ENCODE data around the gene KLF13.
"Not testable (repeated sequence)": the region's sequence is repeated elsewhere in the genome, so short reads cannot be mapped to it uniquely, and the experiment has no call there.

Gene KLF13

DNA sequence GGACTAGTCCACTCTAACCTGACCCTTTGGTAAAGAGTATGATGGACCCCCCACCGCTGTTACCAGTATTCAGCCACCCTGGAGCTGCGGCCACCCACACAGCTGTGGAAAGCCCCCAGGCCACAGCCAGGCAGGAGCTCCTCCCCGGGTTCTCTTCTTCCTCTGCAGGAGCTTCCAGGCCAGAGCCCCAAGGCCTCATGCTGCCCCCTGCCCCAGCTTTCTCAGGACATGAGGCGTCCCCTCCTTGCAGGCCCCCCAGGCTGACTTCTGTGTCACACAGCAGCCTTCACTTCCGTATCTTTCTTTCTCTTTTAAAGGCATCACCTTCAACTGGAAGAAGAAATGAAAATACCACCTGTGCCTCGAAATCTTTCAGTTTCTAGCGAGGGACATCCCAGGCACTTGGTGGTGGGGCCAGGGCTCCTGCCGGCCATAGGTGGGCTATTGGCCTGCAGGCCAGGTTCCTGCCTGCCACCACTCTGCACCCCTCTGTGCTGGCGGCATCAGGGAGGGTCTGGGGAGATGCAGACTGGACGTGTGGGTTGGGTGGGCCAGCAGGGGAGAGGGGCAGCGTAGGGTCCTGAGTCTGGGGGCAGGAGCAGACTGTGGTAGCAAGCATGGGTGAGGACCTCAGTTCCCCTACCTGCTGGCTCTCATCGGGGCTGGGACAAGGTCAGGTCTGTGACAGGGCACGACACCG is 19.9 kb downstream of the KLF13 start:
- DNase-seq (ENCODE audit: low spot score) = no peak

DNA sequence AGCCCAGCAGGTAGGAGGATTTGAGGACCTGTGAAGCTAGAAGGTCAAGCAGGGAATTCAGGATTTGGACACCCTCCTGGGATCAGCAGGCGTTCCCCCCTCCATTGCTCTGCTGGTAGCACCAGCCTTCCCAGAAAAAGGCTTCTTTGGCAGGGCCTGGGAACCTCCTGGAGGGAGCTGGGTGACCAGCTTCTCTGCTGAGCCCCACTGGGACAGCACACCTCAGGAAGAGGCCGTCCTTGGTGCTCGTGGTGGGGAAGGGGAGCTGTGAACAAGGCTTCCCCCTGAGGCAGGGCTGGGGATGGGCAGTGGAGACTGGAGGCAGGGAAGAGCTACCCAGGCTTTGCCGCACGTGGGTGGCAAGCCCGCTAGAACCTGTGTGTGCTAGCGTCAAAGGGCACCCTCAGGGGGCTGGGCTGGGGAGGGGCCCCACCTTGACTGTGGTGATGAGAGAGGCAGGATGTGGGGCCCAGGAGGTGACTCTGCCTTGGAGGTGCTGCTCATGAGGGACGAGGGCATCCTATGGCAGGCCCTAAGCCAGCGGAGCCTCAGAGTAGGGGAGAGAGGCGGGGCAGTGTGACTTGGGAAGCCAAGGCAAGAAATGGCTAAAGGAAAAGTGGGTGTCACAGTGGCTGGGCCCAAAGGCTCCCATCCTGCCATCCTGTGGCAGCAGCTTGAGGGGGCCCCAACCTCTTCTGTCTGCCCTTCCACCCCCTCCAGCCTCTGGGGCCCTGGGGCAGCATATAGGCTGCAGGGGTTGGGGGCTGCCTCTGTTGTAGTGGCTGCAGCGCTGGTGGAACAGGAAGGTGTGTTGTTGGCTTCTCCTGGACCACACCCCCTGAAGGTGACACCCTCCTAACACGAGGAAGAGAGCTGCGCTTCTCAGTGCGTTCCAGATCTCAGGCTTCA is 20.7 kb downstream of the KLF13 start:
- DNase-seq (ENCODE audit: low spot score) = no peak

DNA sequence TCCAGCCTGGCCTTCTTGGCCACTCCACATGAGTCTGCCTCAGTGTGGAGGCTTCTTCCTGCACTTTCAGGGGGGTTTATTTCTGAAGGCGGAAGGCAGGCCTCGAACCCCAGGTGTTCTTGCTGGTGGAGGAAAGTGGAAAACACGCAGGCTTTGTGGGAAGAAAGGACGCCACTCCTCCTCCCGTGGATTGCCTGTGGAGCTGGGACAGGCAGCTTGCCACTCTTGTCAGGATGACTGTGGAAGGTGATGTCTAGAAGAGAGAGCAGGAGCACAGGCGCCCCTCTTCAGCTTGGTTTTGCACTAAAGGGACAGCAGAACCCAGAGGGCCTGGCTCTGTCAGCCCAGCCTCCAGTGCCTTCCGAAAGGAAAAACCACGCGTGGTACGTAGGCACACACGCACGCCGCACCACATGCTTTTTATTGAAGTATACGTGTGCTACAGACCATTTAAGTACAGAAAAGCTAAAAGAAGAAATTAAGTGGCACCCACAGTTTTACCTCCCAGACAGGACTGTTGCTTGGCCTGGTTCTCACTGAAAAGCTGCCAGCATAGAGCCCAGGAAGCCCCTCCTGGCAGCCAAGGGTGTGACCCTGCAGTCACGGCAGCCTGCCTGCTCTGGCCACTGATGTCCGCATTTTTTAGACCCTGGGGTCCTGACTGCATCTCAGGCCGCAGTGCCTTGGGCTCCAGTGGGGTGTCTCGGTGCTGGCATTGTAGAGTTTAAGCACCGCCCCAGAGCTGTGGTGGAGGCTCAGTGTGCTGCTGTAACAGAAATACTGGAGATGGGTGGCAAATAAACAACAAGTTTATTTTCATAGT is 21.6 kb downstream of the KLF13 start:
- DNase-seq (ENCODE audit: low spot score) = no peak

DNA sequence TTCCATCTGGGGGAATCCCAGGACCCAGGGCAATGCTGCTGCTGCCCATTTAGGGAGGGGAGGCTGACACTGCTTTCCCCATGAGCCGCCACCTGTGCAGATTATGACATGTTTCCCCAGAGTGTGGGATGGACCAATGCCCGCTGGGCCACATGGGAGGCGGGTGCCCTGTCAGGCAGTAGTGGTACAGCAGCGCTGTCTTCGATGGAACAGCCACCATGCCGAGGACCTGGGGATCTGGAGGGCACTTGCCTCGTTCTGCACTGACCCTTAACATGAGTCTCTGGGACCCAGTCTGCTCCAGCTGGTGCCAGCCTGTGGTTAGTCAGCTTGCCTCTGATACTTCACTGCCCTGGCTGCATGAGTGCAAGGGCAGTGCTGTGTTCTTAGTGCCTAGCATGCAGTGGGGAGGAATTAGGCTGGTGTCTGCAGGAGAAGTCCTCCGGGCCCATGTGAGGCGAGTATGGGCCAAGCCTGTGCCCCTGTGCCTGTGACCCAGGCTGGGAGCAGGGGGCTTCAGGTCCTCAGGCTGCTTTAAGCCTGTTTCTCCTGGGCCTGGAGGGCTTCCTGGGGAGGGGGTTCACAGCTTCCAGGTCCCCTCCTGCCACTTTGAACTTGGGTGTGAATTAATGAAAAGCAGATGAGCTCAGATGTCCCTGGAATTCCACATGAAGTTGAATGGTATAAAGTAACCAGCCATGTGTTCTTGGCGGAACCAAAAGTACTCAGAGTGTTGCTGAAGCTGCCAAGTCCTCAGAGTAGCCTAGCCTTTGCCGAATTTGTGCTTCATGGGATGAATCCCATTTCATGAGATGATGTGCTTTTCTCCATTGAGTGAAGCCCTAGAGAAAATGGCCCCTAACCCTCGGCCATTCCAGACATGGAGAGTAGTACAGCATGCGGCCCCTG is 22.9 kb downstream of the KLF13 start:
- DNase-seq (ENCODE audit: low spot score) = no peak

DNA sequence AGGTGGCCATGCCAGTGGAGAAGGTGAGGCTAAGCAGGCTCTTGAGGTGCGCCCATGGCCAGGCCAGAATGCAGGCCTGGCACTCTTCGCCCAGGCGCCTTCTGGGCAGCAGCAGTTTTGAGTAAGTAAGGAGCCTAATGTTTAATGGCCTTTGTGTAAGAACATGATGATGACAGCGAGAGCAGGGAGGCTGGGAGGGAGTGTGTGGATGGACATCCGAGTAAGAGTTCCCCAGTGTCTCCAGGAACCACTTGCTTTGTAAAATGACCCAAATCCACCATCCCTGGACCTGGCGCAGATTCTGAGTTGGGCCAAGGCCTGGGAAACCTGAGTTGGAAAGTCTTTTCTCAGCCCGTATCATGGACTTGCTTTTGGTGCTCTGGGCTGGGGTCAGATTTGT is 24.1 kb downstream of the KLF13 start:
- DNase-seq (ENCODE audit: low spot score) = no peak

DNA sequence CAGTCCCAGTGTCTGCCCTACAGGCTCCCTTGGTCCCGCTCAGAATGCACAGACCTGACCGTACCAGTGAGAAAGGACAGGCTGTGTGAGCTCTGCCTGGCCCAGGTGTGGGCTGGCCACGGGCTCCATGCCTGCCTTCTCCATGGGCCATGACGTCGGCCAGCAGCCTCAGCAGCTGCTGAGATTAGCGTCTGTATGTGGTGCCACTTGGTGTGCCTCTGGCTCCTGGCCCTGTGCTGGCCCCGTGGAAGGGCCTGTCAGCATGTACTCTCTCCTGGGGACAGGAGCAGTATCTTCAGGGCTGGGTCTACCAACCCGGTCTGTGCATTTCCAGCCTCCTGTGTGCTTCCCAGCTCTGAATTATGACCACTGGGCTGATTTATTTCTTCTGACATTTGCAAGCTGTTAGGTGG is 25.7 kb downstream of the KLF13 start:
- no peak for DNase-seq (ENCODE audit: low spot score)

DNA sequence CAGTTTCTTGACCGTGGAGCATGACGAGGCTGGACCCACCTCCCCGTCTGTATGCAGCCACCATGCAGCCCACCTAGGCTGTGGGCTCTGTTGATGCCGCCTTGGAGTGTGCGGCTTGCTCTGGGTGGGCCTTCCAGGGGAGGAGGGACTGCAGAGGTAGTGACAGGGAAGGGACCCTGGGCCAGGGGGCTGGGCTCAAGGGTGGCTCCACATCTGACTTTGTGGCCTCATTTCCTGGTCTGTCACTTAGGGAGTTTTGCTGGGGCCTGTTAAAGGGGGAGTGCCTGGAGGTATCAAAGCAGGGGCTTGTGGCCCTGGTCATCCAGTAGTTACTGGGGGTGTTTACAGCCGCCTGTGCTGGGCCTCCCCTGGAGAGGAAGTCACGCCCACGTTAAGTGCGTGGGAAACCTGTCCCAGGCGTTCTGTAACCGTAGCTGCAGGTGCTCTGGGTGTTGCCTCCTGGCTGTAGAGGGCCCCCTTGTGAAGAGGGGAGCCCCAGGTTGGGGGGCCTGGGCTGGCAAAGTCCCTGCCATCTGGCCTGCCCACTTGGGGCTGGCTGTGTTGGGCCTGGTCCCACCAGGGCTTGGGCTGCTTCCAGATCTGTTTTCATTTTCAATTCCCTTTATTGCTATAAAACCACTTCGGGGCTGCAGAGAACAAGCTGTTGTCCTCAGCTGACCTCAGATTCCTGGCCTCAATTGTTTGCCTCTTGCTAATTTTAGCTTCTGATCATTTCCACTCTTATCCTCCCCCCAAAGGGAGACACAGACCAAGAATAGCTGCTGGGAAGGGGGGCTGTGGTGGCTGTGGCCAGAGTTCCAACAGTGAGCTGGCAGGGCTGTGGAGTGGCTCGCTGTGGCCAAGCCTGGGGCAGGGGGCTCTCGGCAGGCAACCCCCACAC is 26.5 kb downstream of the KLF13 start:
- DNase-seq (ENCODE audit: low spot score) = peak; percentile 71

DNA sequence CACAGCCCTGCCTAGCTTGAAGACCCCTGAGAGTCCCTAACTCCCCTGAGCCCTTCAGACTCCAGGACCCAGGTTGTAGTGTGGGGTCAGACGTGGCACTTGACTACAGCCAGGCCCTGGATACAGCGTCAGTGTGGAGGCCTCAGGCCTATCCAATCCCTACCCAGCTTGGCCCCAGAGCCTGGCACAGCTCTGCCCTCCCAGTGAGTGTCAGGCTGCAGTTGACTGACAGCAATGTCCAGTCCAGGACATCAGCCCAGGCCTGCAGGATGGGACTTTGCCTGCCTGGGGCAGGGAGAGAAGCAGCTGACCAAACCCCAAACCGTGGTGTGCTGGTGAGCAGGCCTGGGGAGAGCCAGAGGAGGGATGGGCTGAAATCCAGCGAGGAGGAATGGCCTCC is 27.3 kb downstream of the KLF13 start:
- no peak for DNase-seq (ENCODE audit: low spot score)

DNA sequence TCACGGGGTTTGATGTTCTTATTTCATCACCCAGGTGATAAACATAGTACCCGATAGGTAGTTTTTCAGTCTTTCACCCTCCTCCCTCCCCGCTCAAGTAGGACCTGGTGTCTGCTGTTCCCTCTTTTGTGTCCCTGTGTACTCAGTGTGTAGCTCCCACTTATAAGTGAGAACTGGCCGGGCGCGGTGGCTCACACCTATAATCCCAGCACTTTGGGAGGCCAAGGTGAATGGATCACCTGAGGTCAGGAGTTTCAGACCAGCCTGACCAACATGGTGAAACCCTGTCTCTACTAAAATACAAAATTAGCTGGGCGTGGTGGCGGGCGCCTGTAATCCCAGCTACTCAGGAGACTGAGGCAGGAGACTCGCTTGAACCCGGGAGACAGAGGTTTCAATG is 29.5 kb downstream of the KLF13 start:
- DNase-seq (ENCODE audit: low spot score) = not testable (repeated sequence)

DNA sequence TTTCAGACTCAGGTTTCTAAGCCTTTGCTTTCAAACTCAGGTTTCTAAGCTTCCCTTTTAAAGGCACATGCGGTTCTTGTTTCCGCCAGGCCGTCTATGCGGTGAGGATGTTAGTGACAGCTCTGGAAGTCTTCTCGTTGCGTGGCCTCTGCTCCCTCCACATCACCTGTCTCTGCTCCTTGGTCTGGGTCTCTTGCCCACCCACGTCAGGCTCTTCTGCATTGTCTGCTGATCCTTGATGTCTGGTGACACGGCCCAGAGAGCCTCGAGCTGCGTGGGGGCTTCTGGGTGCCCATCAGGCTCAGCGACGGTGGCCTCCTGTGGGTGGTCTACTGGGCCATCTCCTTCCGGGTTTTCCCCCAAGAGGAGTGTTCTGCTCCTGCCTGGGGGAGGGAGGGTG is 30.5 kb downstream of the KLF13 start:
- DNase-seq (ENCODE audit: low spot score) = no peak

DNA sequence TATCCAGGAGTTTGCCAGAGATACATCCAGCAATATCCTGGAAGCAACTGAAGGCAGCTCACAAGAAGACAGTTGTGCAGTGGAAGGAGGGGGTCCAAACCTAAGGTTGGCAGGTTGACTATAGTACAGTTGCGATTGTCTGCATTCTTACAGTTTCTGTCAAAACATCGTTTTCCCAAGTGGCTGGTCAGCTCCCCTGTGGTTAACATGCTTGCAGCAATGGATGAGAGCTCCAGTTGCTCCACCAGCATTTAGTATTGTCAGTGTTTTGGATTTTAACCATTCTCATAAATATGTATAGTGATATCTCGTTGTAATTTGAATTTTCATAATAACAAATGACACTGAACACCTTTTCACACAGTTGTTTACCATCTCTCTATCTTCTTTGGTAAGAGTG is 31.5 kb downstream of the KLF13 start:
- no peak for DNase-seq (ENCODE audit: low spot score)

DNA sequence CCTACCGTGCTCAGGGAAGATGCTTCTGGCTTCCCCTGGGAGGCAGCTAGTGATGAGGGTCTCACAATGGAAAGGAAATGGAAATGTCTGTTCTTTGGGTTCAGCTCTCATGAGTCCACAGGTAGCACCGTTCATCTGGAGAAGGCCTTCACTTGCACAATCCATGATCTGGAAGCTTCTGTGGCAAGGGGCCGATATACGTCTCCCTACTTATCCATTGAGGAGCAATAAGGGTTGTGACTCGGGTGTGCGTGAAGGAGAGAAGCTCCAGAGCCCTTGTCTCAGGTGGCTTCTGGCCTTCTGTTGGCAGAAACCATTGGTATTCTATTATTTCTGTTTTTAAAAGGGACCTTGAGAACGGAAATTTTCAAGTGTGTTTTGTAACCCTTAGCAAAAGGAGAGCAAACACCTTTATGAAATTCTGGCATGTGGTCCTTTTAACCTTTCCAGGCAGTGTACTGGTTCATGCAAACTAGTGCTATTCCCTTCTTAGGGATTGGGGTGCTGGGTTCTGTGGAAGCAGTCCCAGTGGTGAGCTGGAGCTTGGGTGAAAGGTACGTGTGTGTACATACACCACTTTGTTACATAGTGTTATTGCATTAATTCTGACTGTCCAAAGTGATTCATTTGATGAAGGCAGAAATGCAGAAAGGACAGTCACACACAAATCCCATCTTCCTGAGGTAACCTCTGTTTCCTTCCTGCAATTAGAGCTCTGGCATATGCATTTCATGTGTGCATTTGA is 32.5 kb downstream of the KLF13 start:
- no peak for DNase-seq (ENCODE audit: low spot score)

DNA sequence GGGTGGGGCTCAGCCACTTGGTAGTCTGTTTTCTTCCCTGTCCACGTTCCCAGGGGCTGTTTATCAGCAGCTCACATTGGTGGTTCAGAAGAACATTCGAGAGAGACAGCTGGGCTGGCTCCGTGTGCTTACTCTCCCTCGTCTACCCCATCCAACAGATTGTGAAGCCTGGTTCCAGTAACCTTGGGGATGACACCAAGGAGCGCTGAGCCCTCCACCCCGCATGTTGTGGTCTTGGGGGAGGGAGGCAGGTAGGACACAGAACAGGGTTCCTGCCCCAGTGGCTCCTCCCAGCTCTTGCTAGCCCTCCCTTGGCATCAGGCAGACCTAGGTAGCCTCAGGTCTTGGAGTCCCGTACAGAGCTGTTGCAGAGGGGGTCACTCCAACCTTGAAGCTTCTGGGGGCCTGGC is 33.1 kb downstream of the KLF13 start:
- no peak for DNase-seq (ENCODE audit: low spot score)

DNA sequence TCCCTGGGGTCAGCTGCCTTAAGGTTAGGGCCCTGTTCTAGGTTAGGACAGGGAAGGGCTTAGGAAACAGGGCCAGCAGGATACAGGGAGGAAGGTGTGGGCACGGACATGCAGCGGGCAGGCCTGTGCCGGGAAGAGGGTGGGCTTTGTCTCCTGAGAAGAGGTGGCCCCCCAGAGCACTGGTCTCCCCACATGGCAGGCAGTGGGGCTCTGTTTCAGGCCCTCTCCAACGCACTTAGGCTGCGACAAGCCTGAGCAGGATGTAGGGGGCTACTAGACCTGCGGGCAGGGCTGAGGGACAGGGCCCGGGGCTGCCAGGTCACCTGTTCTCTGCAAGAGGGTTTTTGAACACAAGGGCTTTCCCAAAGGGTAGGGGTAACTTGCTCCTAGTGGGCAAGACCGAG is 33.5 kb downstream of the KLF13 start:
- DNase-seq (ENCODE audit: low spot score) = no peak

DNA sequence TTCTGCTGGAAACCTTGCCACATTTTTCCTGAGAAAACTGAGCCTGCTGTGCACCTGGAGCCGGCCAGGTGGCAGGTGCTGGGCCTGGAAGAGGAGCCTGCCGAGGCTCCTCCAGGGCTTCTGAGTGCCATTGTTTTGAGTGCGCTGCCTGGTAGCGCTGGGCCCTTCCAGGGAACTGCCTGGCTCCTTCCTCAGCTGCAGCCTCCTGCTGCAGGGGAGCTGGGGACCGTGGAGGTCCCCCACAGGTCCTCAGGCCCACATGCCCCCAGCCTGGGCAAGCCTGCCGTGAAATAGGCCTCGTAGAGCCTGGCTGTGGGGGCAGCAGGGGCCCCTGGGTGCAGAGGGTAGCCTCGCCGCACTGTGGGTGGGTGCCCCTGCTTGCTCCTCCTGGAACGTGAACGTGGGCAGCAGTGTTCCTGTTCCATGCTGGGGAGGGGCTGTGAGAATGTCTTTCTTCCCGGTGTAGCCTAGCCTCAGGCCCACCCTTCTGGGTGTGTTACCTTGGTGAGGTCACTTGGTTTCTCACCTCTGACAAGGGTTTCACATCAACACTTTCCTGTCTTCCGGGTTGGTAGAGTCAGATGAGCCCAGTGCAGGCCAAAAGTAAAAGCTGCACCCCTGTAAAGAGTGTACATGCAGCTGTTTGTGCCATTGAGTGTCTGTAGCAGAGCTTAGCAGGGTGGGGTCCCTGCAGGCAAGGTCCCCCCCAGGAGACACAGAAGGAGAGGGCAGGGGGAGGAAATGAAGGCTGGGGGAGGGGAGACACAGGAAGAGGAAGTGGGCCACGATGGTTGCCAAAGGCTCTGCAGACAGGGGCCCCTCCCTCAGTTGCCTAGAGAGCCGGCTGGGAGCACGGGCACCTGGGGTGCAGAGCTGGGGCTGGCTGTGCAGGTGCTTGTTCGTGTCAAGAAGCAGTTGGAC is 34.5 kb downstream of the KLF13 start:
- no peak for DNase-seq (ENCODE audit: low spot score)

DNA sequence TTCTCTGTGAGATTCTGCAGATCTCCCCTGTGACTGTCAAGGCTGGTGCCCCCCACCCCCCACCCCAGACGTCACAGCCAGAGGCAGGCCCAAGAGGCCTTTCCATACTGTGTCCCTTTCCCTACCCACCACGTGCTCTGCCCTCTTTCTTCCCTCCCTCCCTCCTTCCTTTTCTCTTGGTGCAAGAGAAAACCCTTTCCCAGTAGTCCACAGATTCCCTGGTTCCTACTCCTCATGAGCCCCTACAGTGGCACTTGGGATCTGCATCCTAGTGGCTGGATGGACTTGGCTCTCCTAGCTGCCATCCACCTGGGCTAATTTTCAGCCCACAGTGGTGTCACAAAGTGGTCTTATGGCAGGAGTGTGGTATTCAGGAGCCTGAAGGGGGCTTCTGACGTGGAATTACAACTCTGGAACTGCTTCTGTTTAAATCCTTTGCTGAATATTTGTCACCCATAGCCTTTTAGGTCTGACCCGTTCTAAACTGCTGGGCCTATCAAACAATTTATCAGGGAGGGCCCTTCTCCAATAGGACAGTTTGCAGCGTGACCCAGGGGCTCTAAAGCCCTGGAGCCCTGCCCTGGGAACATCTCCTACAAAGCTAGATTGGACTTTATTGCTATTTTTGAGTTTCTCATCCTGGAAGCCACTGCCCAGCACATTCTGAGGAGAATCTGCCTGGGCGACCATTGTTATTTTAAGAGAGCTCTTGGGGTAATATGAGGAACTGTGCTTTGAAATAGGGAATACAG is 35.3 kb downstream of the KLF13 start:
- no peak for DNase-seq (ENCODE audit: low spot score)

DNA sequence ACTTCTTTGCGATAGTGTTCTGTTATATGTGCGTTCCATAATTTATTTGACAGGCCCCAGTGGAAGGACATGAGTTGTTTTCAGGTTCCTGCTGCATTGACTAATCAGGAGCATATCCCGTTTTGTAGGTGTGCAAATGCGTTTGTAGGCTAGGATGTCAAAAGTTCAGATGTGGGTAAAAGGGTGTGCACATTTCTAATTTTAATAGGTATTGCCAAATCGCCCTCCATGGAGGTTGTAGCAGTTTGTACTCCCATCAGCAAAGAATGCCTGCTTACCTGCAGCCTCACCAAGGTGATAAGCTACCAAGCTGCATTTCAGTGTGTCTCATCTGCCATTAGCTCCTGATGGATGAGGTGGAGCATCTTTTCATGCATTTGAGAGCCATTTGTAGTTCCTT is 36.3 kb downstream of the KLF13 start:
- DNase-seq (ENCODE audit: low spot score) = no peak
